K562 (cell line): Measurements from ENCODE around the gene PPIA. TPM values are rescaled to one million over a fixed set of nuclear protein-coding genes. Genes with fewer than 3 reads are reported as not detected.

ENCODE experiments used
- ATAC-seq: fragments of 200-7000 bp; cut with Tn5 transposase; 3 replicates; pipeline ENCODE4 v1.9.1; 2020; ENCODE audit warnings: moderate library complexity
- BruUV-seq: library from RNA; stranded (reverse); fragments of 400-500 nt; replicated peaks from 2 replicates; lab custom pipeline; 2021; lab: Mats Ljungman, UMichigan
- CTCF ChIA-PET: fragments of 300-600 bp; formaldehyde crosslinking; extraction: SDS; loops from one replicate; lab custom pipeline; 2021; ENCODE audit warnings: low intra/inter-chr PET ratio; lab: Yijun Ruan, JAX
- POLR2A ChIA-PET: fragments of 300-600, 350-650 bp; sonication (Branson Sonifier 250); formaldehyde crosslinking; extraction: SDS; loops from one replicate; lab custom pipeline; 2021; ENCODE audit warnings: antibody characterized with exemption, inconsistent platforms; lab: Yijun Ruan, JAX
- DNase-seq, 4 experiments: peaks; one replicate each; pipeline versions ENCODE4 v3.0.0 to v3.0.0-alpha.2; 2011 to 2018; ENCODE audit warnings: low spot score in 3 of 4, mixed read lengths in 3 of 4; ENCODE audit errors: extremely low read depth in 1 of 4
- FAIRE-seq: peaks from 2 replicates; lab custom pipeline; 2011; peaks lifted over from hg19 to GRCh38; lab: Jason Lieb, UNC
- H2AFZ ChIP-seq: 2 replicates; pipeline ENCODE4 v1.6.0; 2011; ENCODE audit warnings: low read depth, low read length, control low read depth, inconsistent platforms
- H3K27ac ChIP-seq: fragments of 200-600 bp; 3 replicates; pipeline ENCODE4 v1.8.0; 2011; ENCODE audit warnings: low read depth, mild to moderate bottlenecking, control low read depth, inconsistent platforms, low read length, moderate library complexity, mixed read lengths; ENCODE audit errors: extremely low read depth
- H3K27me3 ChIP-seq, 2 experiments: fragments of 300-600 bp in 1 of 2; 2 replicates in 1 of 2; 3 replicates in 1 of 2; pipeline versions ENCODE4 v1.6.0 to v1.8.0; 2011; ENCODE audit warnings: inconsistent platforms in 2 of 2, low read length in 2 of 2, mild to moderate bottlenecking in 1 of 2, mixed read lengths in 1 of 2, moderate library complexity in 1 of 2; ENCODE audit not compliant: control insufficient read depth in 2 of 2, insufficient read depth in 2 of 2
- H3K36me3 ChIP-seq: fragments of 300-600 bp; 3 replicates; pipeline ENCODE4 v1.8.0; 2011; ENCODE audit warnings: mild to moderate bottlenecking, low read length, inconsistent platforms; ENCODE audit not compliant: control insufficient read depth, insufficient read depth
- H3K4me1 ChIP-seq, 2 experiments: fragments of 200-600 bp in 1 of 2; replicated peaks in 1 of 2; 2 replicates in 1 of 2; 3 replicates in 1 of 2; pipeline versions ENCODE4 v1.5.1 to v1.8.0; 2011; ENCODE audit warnings: inconsistent platforms in 2 of 2, low read length in 2 of 2, mild to moderate bottlenecking in 1 of 2, mixed read lengths in 1 of 2, moderate library complexity in 1 of 2; ENCODE audit not compliant: control insufficient read depth in 2 of 2, insufficient read depth in 2 of 2
- H3K4me2 ChIP-seq: 2 replicates; pipeline ENCODE4 v1.6.1; 2011; ENCODE audit warnings: low read length, control low read depth, inconsistent platforms, mixed read lengths; ENCODE audit not compliant: insufficient read depth
- H3K4me3 ChIP-seq: fragments of 200-600 bp; sonication (generic), shearing (Covaris generic); 2 replicates; pipeline ENCODE4 v1.5.1; 2016; ENCODE audit warnings: control low read depth, inconsistent platforms
- H3K79me2 ChIP-seq: fragments of 200-600 bp; 3 replicates; pipeline ENCODE4 v1.8.0; 2011; ENCODE audit warnings: low read length, inconsistent platforms; ENCODE audit not compliant: control insufficient read depth, insufficient read depth
- H3K9ac ChIP-seq, 2 experiments: 2 replicates each; pipeline versions ENCODE4 v1.6.0 to v1.6.1; 2011; ENCODE audit warnings: low read depth in 2 of 2, low read length in 2 of 2, control low read depth in 1 of 2, inconsistent platforms in 1 of 2, mild to moderate bottlenecking in 1 of 2, mixed read lengths in 1 of 2; ENCODE audit not compliant: insufficient read depth in 1 of 2
- H3K9me1 ChIP-seq: one replicate; pipeline ENCODE4 v1.6.0; 2011; ENCODE audit warnings: inconsistent platforms, mild to moderate bottlenecking, low read length, moderate library complexity; ENCODE audit not compliant: control insufficient read depth, insufficient read depth
- H3K9me3 ChIP-seq: replicated peaks from 2 replicates; pipeline ENCODE4 v1.5.1; 2011; ENCODE audit warnings: low read depth, low read length, inconsistent platforms; ENCODE audit not compliant: control insufficient read depth, insufficient read depth
- H4K20me1 ChIP-seq: replicated peaks from 2 replicates; pipeline ENCODE4 v1.6.1; 2011; ENCODE audit warnings: low read length, inconsistent platforms, mixed read lengths; ENCODE audit not compliant: control insufficient read depth, insufficient read depth
- GABPA ChIP-seq: fragments of 200-800 bp; sonication (Bioruptor generic); conservative IDR thresholded peaks from 2 replicates; pipeline ENCODE4 v1.6.1; 2016; ENCODE audit warnings: low read depth, missing genetic modification characterization, missing compliant biosample characterization
- GTF2A2 ChIP-seq: IDR thresholded peaks from 2 replicates; pipeline ENCODE4 v1.6.1; 2016; ENCODE audit warnings: mild to moderate bottlenecking, missing genetic modification characterization, missing compliant biosample characterization
- LCOR ChIP-seq: sonication (generic); formaldehyde crosslinking; IDR thresholded peaks from 2 replicates; pipeline ENCODE4 v1.8.0; 2022; ENCODE audit warnings: mild to moderate bottlenecking, missing genetic modification reagents
- NFIC ChIP-seq: fragments of 450-650 bp; IDR thresholded peaks from 2 replicates; pipeline ENCODE4 v1.6.1; 2017; ENCODE audit warnings: mild to moderate bottlenecking, inconsistent platforms
- RNF2 ChIP-seq: sonication (generic); IDR thresholded peaks from 2 replicates; pipeline ENCODE4 v1.6.1; 2016
- SMC3 ChIP-seq: conservative IDR thresholded peaks from 2 replicates; pipeline ENCODE4 v1.6.1; 2011; ENCODE audit warnings: low read depth, low read length, improper control_type of control experiment; ENCODE audit not compliant: insufficient read depth
- TEAD1 ChIP-seq, 2 experiments: fragments of 450-650 bp in 1 of 2; sonication (generic) in 1 of 2; formaldehyde crosslinking; IDR thresholded peaks; 2 replicates each; pipeline versions ENCODE4 v1.4.0 to v1.8.0; 2020 to 2022; ENCODE audit warnings: mild to moderate bottlenecking in 2 of 2, missing genetic modification reagents in 1 of 2
- TGIF2 ChIP-seq: sonication (generic); formaldehyde crosslinking; IDR thresholded peaks from 2 replicates; pipeline ENCODE4 v1.8.1; 2022; ENCODE audit warnings: mild to moderate bottlenecking, missing genetic modification reagents, moderate library complexity
- ZBTB7A ChIP-seq: IDR thresholded peaks from 2 replicates; pipeline ENCODE4 v1.6.1; 2011; ENCODE audit warnings: low read depth, mild to moderate bottlenecking, low read length, moderate library complexity, borderline replicate concordance; ENCODE audit not compliant: control insufficient read depth
- ZKSCAN3 ChIP-seq: fragments of 250-450 bp; sonication (Bioruptor Pico); IDR thresholded peaks from 2 replicates; pipeline ENCODE4 v1.4.0; 2020
- ZNF232 ChIP-seq: sonication (generic); formaldehyde crosslinking; IDR thresholded peaks from 2 replicates; pipeline ENCODE4 v1.8.0; 2022; ENCODE audit warnings: mild to moderate bottlenecking, missing genetic modification reagents
- ZNF699 ChIP-seq: fragments of 250-450 bp; sonication (Bioruptor Pico); IDR thresholded peaks from 2 replicates; pipeline ENCODE4 v1.8.0; 2021; ENCODE audit warnings: mild to moderate bottlenecking, moderate library complexity; ENCODE audit not compliant: insufficient replicate concordance
- WGBS: fragments of 100-300 bp; shearing (Covaris generic); methylation state at CpG from one replicate; pipeline ENCODE4 v1.1.6; 2016; ENCODE audit warnings: low coverage, mixed read lengths; ENCODE audit not compliant: insufficient coverage; ENCODE audit errors: missing lambda C conversion rate; 5-methylcytosine and 5-hydroxymethylcytosine counted together
- in situ Hi-C: fragments of 300-500 bp; cut with MboI; formaldehyde crosslinking; loops from 4 replicates; pipeline ENCODE4 v1.15.0; 2018; ENCODE audit warnings: inconsistent platforms, mixed read lengths
- intact Hi-C: fragments of 100-400 bp; cut with micrococcal nuclease; formaldehyde crosslinking; loops from 2 replicates; pipeline ENCODE4 v1.14.2; 2022
- polyA plus RNA-seq, 8 experiments: library from polyadenylated mRNA; depleted of rRNA in 4 of 8; stranded (reverse) in 5 of 8; unstranded in 3 of 8; fragments of >200 nt; fragmentation: Nextera tagmentation in 2 of 8; fragmentation: Illumina TruSeq in 1 of 8; extraction: Ambion mirVana in 2 of 8; extraction: Trizol in 1 of 8; gene quantifications; 2 replicates each; pipeline versions ENCODE4 v1.2.1 to v1.2.3, GENCODE V29; 2011 to 2014; ENCODE audit warnings: inconsistent platforms in 1 of 8, missing spikeins in 1 of 8
- total RNA-seq, 7 experiments: library from RNA; depleted of rRNA in 6 of 7; stranded (reverse); fragments of >200 nt in 6 of 7; fragmentation: Illumina TruSeq in 2 of 7; extraction: Trizol in 2 of 7; gene quantifications; 2 replicates each; pipeline versions ENCODE4 v1.2.1 to v1.2.3, GENCODE V29; 2011 to 2021; ENCODE audit warnings: low replicate concordance in 1 of 7
- TF ChIP-seq, protein P1 (sequence below): sonication (generic); formaldehyde crosslinking; IDR thresholded peaks from 2 replicates; pipeline ENCODE4 v1.8.0; 2022; ENCODE audit warnings: missing genetic modification reagents, mild to moderate bottlenecking, moderate library complexity, borderline replicate concordance
- TF ChIP-seq, protein P2 (sequence below), 3 experiments: fragments of 200-800 bp in 1 of 3; fragments of 250-450 bp in 1 of 3; fragments of 450-650 bp in 1 of 3; sonication (Bioruptor Pico) in 1 of 3; sonication (Bioruptor generic) in 1 of 3; formaldehyde crosslinking in 1 of 3; IDR thresholded peaks; 2 replicates each; pipeline versions ENCODE4 v1.6.1 to v1.8.0; 2016 to 2022; ENCODE audit warnings: mild to moderate bottlenecking in 2 of 3, missing genetic modification characterization in 2 of 3, missing compliant biosample characterization in 1 of 3, moderate library complexity in 1 of 3
- TF ChIP-seq, protein P3 (sequence below): fragments of 450-650 bp; IDR thresholded peaks from 2 replicates; pipeline ENCODE4 v1.6.1; 2014; ENCODE audit warnings: low read depth, mild to moderate bottlenecking, moderate library complexity, borderline replicate concordance

Gene PPIA
- total and polyA plus RNA-seq, 9 of the 15 experiments (the other 6 are each of a cell fraction or from before 2014, with no cell fraction given) = 2,583 to 7,504 (median 3,973) TPM

DNA sequence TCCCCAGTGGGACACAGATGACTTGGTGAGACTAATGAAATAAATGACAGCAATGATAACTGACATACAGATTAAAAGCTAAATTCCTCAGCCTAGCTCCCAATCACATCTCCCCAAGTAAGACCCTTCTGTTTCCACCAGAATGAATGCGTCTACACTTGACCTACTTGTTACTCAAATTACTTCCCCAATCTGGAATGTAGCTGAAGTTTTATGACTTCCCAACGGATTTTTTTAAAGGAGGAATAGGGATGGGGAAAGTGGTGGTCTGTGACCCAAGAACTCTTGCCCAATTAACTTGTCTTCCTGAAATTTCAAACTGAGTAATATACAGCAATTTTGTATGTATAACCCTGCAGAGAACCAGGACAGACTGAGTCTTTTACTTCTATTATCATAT is 42.3 kb downstream of the PPIA start:
- TF ChIP-seq SMC3 (no peak), GTF2A2 (tag) (no peak), TGIF2 (no peak), TEAD1 (CRISPR knock-in tag; IDR thresholded peaks at IDR 0.05) (no peak), ZKSCAN3 (CRISPR knock-in tag) (no peak), GABPA (no peak), ZNF699 (CRISPR knock-in tag) (no peak), RNF2 (no peak), NFIC (no peak), ZNF232 (CRISPR knock-in tag) (no peak), ZBTB7A (no peak), LCOR (no peak)
- TF ChIP-seq, protein P1, sequence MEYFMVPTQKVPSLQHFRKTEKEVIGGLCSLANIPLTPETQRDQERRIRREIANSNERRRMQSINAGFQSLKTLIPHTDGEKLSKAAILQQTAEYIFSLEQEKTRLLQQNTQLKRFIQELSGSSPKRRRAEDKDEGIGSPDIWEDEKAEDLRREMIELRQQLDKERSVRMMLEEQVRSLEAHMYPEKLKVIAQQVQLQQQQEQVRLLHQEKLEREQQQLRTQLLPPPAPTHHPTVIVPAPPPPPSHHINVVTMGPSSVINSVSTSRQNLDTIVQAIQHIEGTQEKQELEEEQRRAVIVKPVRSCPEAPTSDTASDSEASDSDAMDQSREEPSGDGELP (CRISPR knock-in tag) = no peak
- TF ChIP-seq, protein P2, sequence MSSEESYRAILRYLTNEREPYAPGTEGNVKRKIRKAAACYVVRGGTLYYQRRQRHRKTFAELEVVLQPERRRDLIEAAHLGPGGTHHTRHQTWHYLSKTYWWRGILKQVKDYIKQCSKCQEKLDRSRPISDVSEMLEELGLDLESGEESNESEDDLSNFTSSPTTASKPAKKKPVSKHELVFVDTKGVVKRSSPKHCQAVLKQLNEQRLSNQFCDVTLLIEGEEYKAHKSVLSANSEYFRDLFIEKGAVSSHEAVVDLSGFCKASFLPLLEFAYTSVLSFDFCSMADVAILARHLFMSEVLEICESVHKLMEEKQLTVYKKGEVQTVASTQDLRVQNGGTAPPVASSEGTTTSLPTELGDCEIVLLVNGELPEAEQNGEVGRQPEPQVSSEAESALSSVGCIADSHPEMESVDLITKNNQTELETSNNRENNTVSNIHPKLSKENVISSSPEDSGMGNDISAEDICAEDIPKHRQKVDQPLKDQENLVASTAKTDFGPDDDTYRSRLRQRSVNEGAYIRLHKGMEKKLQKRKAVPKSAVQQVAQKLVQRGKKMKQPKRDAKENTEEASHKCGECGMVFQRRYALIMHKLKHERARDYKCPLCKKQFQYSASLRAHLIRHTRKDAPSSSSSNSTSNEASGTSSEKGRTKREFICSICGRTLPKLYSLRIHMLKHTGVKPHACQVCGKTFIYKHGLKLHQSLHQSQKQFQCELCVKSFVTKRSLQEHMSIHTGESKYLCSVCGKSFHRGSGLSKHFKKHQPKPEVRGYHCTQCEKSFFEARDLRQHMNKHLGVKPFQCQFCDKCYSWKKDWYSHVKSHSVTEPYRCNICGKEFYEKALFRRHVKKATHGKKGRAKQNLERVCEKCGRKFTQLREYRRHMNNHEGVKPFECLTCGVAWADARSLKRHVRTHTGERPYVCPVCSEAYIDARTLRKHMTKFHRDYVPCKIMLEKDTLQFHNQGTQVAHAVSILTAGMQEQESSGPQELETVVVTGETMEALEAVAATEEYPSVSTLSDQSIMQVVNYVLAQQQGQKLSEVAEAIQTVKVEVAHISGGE (CRISPR knock-in tag; IDR thresholded peaks at IDR 0.05) = no peak
- TF ChIP-seq, protein P3, sequence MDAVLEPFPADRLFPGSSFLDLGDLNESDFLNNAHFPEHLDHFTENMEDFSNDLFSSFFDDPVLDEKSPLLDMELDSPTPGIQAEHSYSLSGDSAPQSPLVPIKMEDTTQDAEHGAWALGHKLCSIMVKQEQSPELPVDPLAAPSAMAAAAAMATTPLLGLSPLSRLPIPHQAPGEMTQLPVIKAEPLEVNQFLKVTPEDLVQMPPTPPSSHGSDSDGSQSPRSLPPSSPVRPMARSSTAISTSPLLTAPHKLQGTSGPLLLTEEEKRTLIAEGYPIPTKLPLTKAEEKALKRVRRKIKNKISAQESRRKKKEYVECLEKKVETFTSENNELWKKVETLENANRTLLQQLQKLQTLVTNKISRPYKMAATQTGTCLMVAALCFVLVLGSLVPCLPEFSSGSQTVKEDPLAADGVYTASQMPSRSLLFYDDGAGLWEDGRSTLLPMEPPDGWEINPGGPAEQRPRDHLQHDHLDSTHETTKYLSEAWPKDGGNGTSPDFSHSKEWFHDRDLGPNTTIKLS = no peak
- Histone ChIP-seq H3K4me2 (no peak overlapping the region), H3K4me1 (no peaks in the 10 kb centered on the region; a peak in 1 of 5 replicates), H3K9ac (no peak overlapping the region), H3K9me3 (no peaks in the 10 kb centered on the region), H3K79me2 (peaks cover 71% of the 10 kb centered on the region), H3K9me1 (no peaks in the 10 kb centered on the region), H4K20me1 (no peaks in the 10 kb centered on the region), H3K36me3 (peaks cover 78% of the 10 kb centered on the region), H3K4me3 (no peak overlapping the region), H2AFZ (no peak overlapping the region), H3K27me3 (no peaks in the 10 kb centered on the region), H3K27ac (no peak overlapping the region)
- FAIRE-seq (no peak), DNase-seq (no peak), ATAC-seq (no peak)
- intact Hi-C loops (no loop called here), in situ Hi-C loops (no loop called here)
- no TSS peak for BruUV-seq
- POLR2A ChIA-PET = interaction anchor here (0.7 to 1.8 kb wide), 2 partner anchors 8 to 21 kb away, joined by 4 to 8 read pairs; partner anchors contain the start of gene H2AZ2
- WGBS = 91% methylated on average over 2 of the region's 2 CpGs
- CTCF ChIA-PET = interaction anchor here (0.6 kb wide), 1 partner anchor 350 kb away, joined by 3 read pairs; no protein-coding TSS in a partner anchor
